GM19240 (cell line): ENCODE data around the gene NAB2.
"Not testable (repeated sequence)": the region's sequence is repeated elsewhere in the genome, so short reads cannot be mapped to it uniquely, and the experiment has no call there.

ENCODE experiments used
- DNase-seq: peaks from one replicate; pipeline ENCODE4 v3.0.0; 2011; ENCODE audit warnings: low spot score; ENCODE audit not compliant: insufficient read length

Gene NAB2

GRCh38 chr12:57069523-57069922, 19.4 kb upstream of the NAB2 start:
- no peak for DNase-seq

- DNase-seq = no peak
These were observed 16.3 kb upstream of the NAB2 start for GRCh38 chr12:57072661-57073060.

- DNase-seq = not testable (repeated sequence)
These were observed 15.1 kb upstream of the NAB2 start for GRCh38 chr12:57073566-57074450.

- DNase-seq = peak; percentile 67
These were observed 10.2 kb upstream of the NAB2 start, which contains the start of gene NEMP1 for GRCh38 chr12:57078519-57079404. Gene NEMP1, minus strand, starts transcription at chr12:57078791. Its CDS starts 46 bp downstream, at chr12:57078745.

- no peak for DNase-seq
These were observed 9.1 kb upstream of the NAB2 start for GRCh38 chr12:57079821-57080220.

GRCh38 chr12:57080855-57081254, 8.1 kb upstream of the NAB2 start:
- DNase-seq = no peak

- DNase-seq = no peak
These were observed 2.9 kb upstream of the NAB2 start for GRCh38 chr12:57085999-57086492.

GRCh38 chr12:57086493-57087009, 2.4 kb upstream of the NAB2 start:
- no peak for DNase-seq

GRCh38 chr12:57087010-57087690, 1.8 kb upstream of the NAB2 start:
- DNase-seq = no peak

GRCh38 chr12:57087691-57088353, 1.1 kb upstream of the NAB2 start:
- DNase-seq = peak; percentile 37

- no peak for DNase-seq
These were observed 644 bp downstream of the NAB2 start for GRCh38 chr12:57089271-57090245.

- DNase-seq = no peak
These were observed 1.6 kb downstream of the NAB2 start for GRCh38 chr12:57090490-57090889.

GRCh38 chr12:57090924-57091637, 2.2 kb downstream of the NAB2 start:
- DNase-seq = no peak

GRCh38 chr12:57091638-57092528, 3.0 kb downstream of the NAB2 start:
- no peak for DNase-seq

- no peak for DNase-seq
These were observed 3.6 kb downstream of the NAB2 start for GRCh38 chr12:57092529-57092862.

GRCh38 chr12:57092876-57093414, 4.0 kb downstream of the NAB2 start:
- no peak for DNase-seq

- DNase-seq = peak; percentile 72
These were observed 4.7 kb downstream of the NAB2 start for GRCh38 chr12:57093415-57094207.
